ENCODE measurements around the gene USP3. TPM values are rescaled to one million over a fixed set of nuclear protein-coding genes. Genes with fewer than 3 reads are reported as not detected.

The USP3 gene
- total and polyA plus RNA-seq, 2 experiments from 2014 or later = 20.2 to 26.0 TPM

DNA sequence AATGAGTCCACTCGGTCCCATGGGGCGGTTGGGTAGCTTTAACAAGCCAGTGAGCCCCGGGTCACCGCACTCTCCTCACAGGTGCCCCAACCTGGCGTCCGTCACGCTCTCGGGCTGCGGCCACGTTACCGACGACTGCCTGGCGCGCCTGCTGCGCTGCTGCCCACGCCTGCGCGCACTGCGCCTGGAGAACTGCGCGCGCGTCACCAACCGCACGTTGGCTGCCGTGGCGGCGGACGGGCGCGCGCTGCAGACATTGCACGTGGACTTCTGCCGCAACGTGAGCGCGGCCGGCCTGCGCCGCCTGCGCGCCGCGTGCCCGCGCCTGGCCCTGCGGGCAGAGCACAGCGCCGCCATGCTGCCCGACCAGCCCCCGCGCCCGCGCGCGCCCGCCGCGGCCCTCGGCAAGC, 96.2 kb downstream of the USP3 start:
- no peaks in the 10 kb centered on the region for H3K9me3 ChIP-seq (ENCODE audit: low read depth)
- peak overlapping the region; percentile 47 for H3K4me3 ChIP-seq
- DNase-seq (ENCODE audit: low read depth in 1 of 2, low spot score in 1 of 2) = peak; percentile 85 to 97
- peaks cover 8% of the 10 kb centered on the region for H3K27me3 ChIP-seq
- no peak overlapping the region for H3K27ac ChIP-seq
- H3K4me1 ChIP-seq (ENCODE audit: low read depth) = peaks cover 46% of the 10 kb centered on the region
- TF ChIP-seq CTCF (IDR thresholded peaks at IDR 0.05; ENCODE audit: low read depth, low read length) = no peak
- H3K36me3 ChIP-seq = no peaks in the 10 kb centered on the region

DNA sequence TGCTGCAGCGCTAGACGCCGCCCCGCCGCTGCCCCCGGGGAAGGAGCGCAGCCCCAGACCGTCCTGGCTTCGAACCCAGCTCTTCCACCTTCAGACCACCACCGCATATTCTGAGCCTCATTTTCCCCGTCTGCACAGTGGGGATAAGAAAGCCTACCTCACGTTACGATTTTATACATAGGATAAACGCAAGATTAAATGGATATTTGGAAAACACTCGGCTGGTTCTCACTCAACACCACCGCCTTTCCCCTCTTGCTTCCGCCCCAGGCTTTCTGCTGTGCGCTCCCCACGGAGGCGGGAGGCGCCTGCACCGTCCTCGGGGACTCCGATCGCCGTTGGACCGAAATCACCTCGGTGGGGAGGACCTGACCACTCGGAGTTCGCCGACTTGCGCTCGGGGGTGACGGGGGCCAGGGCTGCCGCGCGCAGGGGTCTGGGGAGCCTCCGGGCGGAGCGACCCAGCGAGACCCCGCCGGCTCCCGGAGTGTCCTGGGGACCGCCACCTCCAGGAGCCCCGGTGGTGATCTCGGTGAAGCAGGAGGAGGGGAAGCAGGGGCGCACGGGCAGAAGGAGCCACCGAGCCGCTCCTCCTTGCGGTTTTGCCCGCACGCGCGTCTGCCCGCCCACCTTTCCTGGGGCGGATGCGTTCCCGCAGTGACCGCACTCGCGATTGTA, 96.8 kb downstream of the USP3 start:
- H3K36me3 ChIP-seq = no peaks in the 10 kb centered on the region
- peaks cover 42% of the 10 kb centered on the region for H3K4me1 ChIP-seq (ENCODE audit: low read depth)
- no peak for TF ChIP-seq CTCF (IDR thresholded peaks at IDR 0.05; ENCODE audit: low read depth, low read length)
- H3K27ac ChIP-seq = no peak overlapping the region
- no peaks in the 10 kb centered on the region for H3K9me3 ChIP-seq (ENCODE audit: low read depth)
- peaks cover 8% of the 10 kb centered on the region for H3K27me3 ChIP-seq
- DNase-seq (ENCODE audit: low read depth in 1 of 2, low spot score in 1 of 2) = peak; percentile 36 to 38
- peak overlapping the region; percentile 47 for H3K4me3 ChIP-seq

- no peak for TF ChIP-seq CTCF (IDR thresholded peaks at IDR 0.05; ENCODE audit: low read depth, low read length)
- H3K9me3 ChIP-seq (ENCODE audit: low read depth) = no peaks in the 10 kb centered on the region
- H3K4me3 ChIP-seq = peak overlapping the region; percentile 47
- peaks cover 8% of the 10 kb centered on the region for H3K27me3 ChIP-seq
- peaks cover 36% of the 10 kb centered on the region for H3K4me1 ChIP-seq (ENCODE audit: low read depth)
- no peaks in the 10 kb centered on the region for H3K36me3 ChIP-seq
- no peak overlapping the region for H3K27ac ChIP-seq
- DNase-seq (ENCODE audit: low read depth in 1 of 2, low spot score in 1 of 2) = no peak
Observed at GRCh38 chr15:63601704-63602185, 97.4 kb downstream of the USP3 start.

GRCh38 chr15:63602595-63602994, 98.2 kb downstream of the USP3 start:
- Histone ChIP-seq H3K27me3 (peaks cover 8% of the 10 kb centered on the region), H3K4me3 (no peak overlapping the region), H3K36me3 (no peaks in the 10 kb centered on the region), H3K4me1 (ENCODE audit: low read depth) (peaks cover 28% of the 10 kb centered on the region), H3K9me3 (ENCODE audit: low read depth) (no peaks in the 10 kb centered on the region), H3K27ac (no peak overlapping the region)
- TF ChIP-seq CTCF (IDR thresholded peaks at IDR 0.05; ENCODE audit: low read depth, low read length) = no peak
- DNase-seq (ENCODE audit: low read depth in 1 of 2, low spot score in 1 of 2) = no peak

DNA sequence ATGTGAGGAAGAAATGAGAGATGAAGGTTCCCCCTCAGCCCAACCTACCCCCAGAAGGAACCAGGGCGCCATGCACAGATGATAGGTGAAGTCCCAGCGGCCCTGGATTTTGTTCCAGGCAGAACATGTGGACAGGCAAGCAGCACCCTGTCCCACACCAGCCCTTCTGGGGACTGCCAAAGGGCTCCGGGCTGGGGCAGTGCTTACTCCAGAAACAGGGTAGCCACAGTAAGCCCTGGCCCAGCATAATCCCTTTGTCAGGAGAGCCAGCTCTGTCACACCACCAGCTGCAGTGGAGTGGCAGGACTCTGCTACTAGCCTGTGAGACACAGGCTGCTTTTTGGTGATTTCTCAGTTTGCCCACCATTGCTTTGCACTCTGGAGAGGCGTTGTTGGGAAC, 99.1 kb downstream of the USP3 start:
- Histone ChIP-seq H3K4me1 (ENCODE audit: low read depth) (peaks cover 19% of the 10 kb centered on the region), H3K4me3 (no peak overlapping the region), H3K27ac (no peak overlapping the region), H3K36me3 (no peaks in the 10 kb centered on the region), H3K9me3 (ENCODE audit: low read depth) (no peaks in the 10 kb centered on the region), H3K27me3 (peaks cover 8% of the 10 kb centered on the region)
- no peak for TF ChIP-seq CTCF (IDR thresholded peaks at IDR 0.05; ENCODE audit: low read depth, low read length)
- no peak for DNase-seq (ENCODE audit: low read depth in 1 of 2, low spot score in 1 of 2)

Data from cardiac muscle cell (in vitro differentiated cells and primary cell).